NT2/D1 (cell line): ENCODE measurements around the gene DAPK1.

Experiments
- DNase-seq: peaks from one replicate; pipeline ENCODE4 v3.0.0-alpha.2; 2011; ENCODE audit warnings: low read depth, low spot score
- H3K27me3 ChIP-seq: 2 replicates; pipeline ENCODE4 v1.6.0; 2011; ENCODE audit warnings: mild to moderate bottlenecking; ENCODE audit not compliant: insufficient read length, insufficient read depth
- H3K36me3 ChIP-seq: 2 replicates; pipeline ENCODE4 v1.6.1; 2011; ENCODE audit warnings: mild to moderate bottlenecking, low read length, mixed read lengths; ENCODE audit not compliant: insufficient read depth, insufficient read length
- H3K4me1 ChIP-seq: 2 replicates; pipeline ENCODE4 v1.5.1; 2011; ENCODE audit not compliant: insufficient read depth, insufficient read length
- H3K4me3 ChIP-seq: 2 replicates; pipeline ENCODE4 v1.5.1; 2011; ENCODE audit warnings: low read depth; ENCODE audit not compliant: insufficient read length
- H3K9ac ChIP-seq: 2 replicates; pipeline ENCODE4 v1.6.0; 2011; ENCODE audit warnings: low read depth; ENCODE audit not compliant: insufficient read length
- H3K9me3 ChIP-seq: 2 replicates; pipeline ENCODE4 v1.5.1; 2011; ENCODE audit warnings: mild to moderate bottlenecking, low read length; ENCODE audit not compliant: insufficient read depth
- SUZ12 ChIP-seq: IDR thresholded peaks from 2 replicates; pipeline ENCODE4 v1.6.1; 2011; ENCODE audit not compliant: insufficient read length, insufficient read depth; ENCODE audit errors: extremely low read depth
- YY1 ChIP-seq: IDR thresholded peaks from 2 replicates; pipeline ENCODE4 v1.6.1; 2011; ENCODE audit not compliant: insufficient read length, insufficient read depth
- ZNF274 ChIP-seq: IDR thresholded peaks from 2 replicates; pipeline ENCODE4 v1.6.1; 2011; ENCODE audit warnings: mild to moderate bottlenecking, low read depth, low read length

Gene DAPK1

DNA sequence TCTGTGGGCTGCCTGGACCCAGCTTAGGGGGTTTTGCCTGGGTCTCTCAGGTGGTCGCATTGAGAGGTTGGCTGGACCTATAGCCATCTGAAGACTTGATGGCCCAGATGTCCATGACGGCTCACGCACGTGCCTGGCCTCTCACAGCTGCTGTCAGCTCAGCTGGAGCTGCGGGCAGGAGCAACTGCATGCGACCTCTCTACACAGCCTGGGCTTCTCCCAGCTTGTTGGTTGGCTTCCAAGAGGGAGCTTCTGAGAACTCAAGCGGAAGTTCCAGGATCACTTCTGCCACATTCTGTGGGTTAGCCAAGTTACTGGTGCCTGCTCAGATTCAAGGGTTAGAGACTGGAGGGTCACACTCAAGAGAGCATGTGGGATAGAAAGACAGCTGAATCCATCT is 99.2 kb downstream of the DAPK1 start:
- Histone ChIP-seq H3K36me3 (no peaks in the 10 kb centered on the region), H3K4me1 (peaks cover 10% of the 10 kb centered on the region), H3K9me3 (no peaks in the 10 kb centered on the region), H3K27me3 (no peaks in the 10 kb centered on the region), H3K4me3 (no peak overlapping the region), H3K9ac (no peak overlapping the region)
- no peak for DNase-seq
- no peak for TF ChIP-seq SUZ12
- TF ChIP-seq ZNF274 = no peak
- no peak for TF ChIP-seq YY1

DNA sequence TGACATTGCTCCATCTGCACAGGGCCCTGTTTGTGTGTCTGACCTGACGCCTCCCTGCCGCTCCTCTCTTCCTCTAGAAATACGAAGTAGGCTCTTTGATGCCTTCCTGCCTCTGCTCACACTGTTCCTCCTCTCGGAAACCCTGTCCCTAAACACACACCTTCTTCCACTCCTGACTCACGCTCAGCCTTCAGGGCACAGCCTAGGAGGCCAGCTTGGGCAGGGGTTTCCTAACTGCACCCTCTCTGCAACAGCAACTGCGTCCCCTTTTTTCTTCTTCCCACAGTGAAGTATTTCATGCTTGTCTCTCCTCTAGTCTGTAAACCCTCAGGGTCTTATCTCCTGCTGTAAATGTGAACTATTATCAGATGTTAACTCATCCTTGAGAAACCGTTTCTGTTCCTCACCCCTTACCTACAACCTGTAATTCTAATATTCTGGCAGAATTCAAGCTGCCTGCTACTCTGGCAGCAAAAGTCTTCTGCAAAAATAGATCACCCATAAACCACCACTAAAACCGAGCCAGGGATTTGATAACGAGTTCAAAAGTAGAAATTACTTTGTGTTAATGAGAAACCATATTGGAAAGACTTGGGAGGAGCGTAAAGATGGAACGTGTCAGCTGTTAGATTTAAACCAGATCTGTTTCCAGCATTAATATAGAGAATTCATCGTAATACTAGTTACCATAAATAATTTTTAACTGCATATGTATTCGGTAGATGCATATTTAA is 100.2 kb downstream of the DAPK1 start:
- no peak overlapping the region for H3K9ac ChIP-seq
- no peaks in the 10 kb centered on the region for H3K36me3 ChIP-seq
- peaks cover 10% of the 10 kb centered on the region for H3K4me1 ChIP-seq
- H3K27me3 ChIP-seq = no peaks in the 10 kb centered on the region
- H3K4me3 ChIP-seq = no peak overlapping the region
- no peak for DNase-seq
- H3K9me3 ChIP-seq = no peaks in the 10 kb centered on the region
- no peak for TF ChIP-seq ZNF274
- TF ChIP-seq YY1 = no peak
- no peak for TF ChIP-seq SUZ12

DNA sequence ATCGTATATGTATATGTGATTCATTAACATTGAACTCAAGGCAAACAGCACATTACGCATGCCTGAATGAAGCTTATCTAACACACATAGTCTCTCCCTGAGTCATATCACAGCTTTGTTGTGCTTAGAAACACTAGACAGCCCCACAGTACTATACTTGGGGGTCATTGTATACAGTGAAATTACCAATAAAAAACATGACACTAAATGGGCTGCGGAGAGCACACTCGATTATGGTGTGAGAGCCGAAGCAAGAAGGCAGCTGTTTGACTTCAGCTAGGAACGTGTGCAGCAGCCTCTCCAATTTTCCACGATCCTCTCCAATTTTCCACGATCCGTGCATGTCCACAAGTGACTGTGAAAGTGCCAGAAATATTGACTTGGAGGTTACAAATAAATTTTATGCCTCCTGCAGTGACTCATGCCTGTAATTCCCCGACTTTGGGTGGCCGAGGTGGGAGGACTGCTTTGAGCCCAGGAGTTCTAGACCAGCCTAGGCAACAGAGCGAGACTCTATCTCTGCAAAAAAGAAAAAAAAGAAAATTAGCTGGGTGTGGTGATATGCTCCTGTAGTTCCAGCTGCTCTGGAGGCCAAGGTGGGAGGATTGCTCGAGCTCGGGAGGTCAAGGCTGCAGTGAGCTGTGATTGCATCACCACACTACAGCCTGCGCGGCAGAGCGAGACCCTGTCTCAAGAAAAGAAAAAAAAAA is 102.4 kb downstream of the DAPK1 start:
- H3K9me3 ChIP-seq = no peaks in the 10 kb centered on the region
- peaks cover 3% of the 10 kb centered on the region for H3K36me3 ChIP-seq
- no peaks in the 10 kb centered on the region for H3K27me3 ChIP-seq
- H3K4me3 ChIP-seq = no peak overlapping the region
- no peak for DNase-seq
- peak overlapping the region; percentile 28 for H3K9ac ChIP-seq
- TF ChIP-seq SUZ12 = no peak
- no peak for TF ChIP-seq YY1
- no peak for TF ChIP-seq ZNF274
- H3K4me1 ChIP-seq = peaks cover 4% of the 10 kb centered on the region

DNA sequence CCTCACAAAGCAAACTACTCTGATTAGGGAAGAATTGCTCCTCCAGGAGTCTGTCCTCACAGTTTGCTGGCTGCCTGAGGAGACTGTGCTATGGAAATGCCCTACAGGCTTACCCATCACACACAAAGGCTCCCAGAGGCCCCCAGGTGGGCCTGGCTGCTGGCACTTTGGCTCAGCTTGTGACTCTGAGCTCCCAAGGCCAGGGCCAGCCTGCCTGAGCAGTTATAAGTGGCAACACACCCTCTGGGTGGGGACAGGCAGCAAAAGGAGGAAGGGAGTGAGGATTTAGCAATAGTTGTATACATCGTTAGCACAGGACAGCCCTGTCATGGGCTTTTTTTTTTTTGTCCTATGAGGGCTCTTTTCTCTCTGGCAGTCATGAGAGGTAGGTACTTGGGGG is 103.5 kb downstream of the DAPK1 start:
- no peak overlapping the region for H3K4me3 ChIP-seq
- H3K9me3 ChIP-seq = no peaks in the 10 kb centered on the region
- H3K9ac ChIP-seq = no peak overlapping the region
- no peaks in the 10 kb centered on the region for H3K27me3 ChIP-seq
- DNase-seq = no peak
- peaks cover 2% of the 10 kb centered on the region for H3K4me1 ChIP-seq
- peaks cover 9% of the 10 kb centered on the region for H3K36me3 ChIP-seq
- no peak for TF ChIP-seq ZNF274
- TF ChIP-seq YY1 = no peak
- TF ChIP-seq SUZ12 = no peak

DNA sequence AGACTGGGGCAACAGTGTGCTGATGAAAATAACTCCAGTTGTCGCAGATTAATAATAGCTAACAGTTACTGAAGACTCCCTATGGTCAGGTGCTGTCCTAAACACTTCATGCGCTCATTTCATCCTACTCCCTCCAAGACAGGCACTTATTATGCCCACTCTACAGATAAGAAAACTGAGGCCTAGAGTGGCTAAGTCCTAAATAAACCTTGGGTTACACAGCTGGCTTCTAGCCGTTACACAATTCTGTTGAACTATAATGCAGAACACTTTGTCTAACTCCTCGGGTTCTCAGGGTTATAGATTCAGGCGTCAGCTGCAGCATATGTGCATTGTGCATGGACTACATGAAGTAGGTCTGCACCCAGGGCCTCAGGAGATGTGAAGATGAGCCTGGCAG is 103.9 kb downstream of the DAPK1 start:
- Histone ChIP-seq H3K9me3 (no peaks in the 10 kb centered on the region), H3K4me3 (no peak overlapping the region), H3K4me1 (peaks cover 2% of the 10 kb centered on the region), H3K36me3 (peaks cover 9% of the 10 kb centered on the region), H3K27me3 (no peaks in the 10 kb centered on the region), H3K9ac (no peak overlapping the region)
- TF ChIP-seq YY1 (no peak), ZNF274 (no peak), SUZ12 (no peak)
- no peak for DNase-seq

DNA sequence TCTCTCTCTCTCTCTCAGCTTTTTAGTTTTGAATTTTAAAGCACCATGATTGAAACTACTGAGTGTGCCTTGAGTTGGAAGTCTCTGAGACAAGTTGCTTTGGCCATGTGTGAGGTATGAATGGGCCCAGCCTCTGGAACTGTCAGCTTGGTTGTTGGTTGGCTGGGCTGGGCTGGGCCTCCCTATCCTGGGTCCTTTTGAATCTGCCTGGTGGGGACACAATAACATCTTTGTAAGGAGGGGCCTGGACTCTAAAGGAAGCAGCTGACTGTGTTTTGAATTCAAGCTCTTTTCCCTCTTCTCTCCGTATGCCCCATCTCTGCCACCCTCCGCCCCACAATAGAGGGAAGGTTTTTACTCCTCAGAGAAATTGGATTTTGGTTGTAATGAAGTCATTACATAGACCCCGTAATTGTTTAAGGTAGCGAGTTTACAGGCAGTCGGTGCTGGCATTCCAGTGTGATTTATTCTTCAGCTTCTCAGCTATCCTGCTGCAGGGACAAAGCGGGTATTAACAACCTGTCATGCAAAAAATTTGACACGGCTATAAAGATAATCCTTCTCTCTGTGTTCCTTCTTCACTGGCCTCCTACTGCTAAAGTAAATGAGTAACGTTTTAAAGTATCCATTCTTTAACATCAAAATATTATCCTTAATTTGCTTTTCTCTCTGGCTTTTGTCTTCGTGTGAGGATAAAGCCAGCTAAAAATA is 105.4 kb downstream of the DAPK1 start:
- no peaks in the 10 kb centered on the region for H3K27me3 ChIP-seq
- H3K36me3 ChIP-seq = peaks cover 18% of the 10 kb centered on the region
- H3K9me3 ChIP-seq = no peaks in the 10 kb centered on the region; the same call in 1 of the 2 replicates
- DNase-seq = no peak
- no peak overlapping the region for H3K4me3 ChIP-seq
- H3K9ac ChIP-seq = no peak overlapping the region
- TF ChIP-seq SUZ12 = no peak
- no peak for TF ChIP-seq YY1
- TF ChIP-seq ZNF274 = no peak
- peaks cover 2% of the 10 kb centered on the region for H3K4me1 ChIP-seq

DNA sequence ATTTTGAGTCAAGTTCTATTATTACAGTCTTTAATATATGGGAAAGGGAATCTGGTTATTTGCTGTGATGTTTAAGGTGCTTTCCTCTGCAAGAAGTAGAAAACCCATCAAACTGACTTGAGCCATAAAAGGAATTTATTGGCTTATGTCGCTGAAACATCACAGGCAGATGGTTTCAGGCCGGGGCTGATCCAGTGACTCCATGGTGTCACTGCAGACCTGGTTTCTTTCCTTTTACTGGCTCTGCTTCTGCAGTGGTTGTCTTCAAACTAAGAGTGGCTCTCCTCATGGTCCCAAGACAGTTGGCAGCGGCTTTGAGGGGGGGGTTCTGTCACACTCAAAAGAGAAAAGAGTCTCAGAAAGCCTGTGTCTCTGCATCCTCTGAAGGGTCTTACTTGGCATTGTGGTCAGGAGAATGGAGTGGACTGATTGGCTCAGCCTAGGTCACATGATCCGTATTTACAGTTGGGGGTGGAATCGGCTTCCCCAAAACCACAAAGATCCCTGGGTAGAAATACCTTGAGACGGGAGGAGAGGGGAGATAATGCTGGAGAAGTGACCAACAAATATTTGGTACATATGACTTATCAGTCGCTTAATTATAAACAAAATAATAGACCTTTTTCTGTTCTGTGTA is 106.3 kb downstream of the DAPK1 start:
- H3K36me3 ChIP-seq = peaks cover 27% of the 10 kb centered on the region
- TF ChIP-seq ZNF274 = no peak
- no peak for TF ChIP-seq SUZ12
- TF ChIP-seq YY1 = no peak
- H3K27me3 ChIP-seq = no peaks in the 10 kb centered on the region
- H3K4me1 ChIP-seq = peaks cover 5% of the 10 kb centered on the region
- no peaks in the 10 kb centered on the region; the same call in 1 of the 2 replicates for H3K9me3 ChIP-seq
- H3K9ac ChIP-seq = no peak overlapping the region
- DNase-seq = no peak
- H3K4me3 ChIP-seq = no peak overlapping the region
